Skeletal muscle satellite cell (primary cell): ENCODE data around the gene ARHGAP5. TPM values are rescaled to one million over a fixed set of nuclear protein-coding genes. Genes with fewer than 3 reads are reported as not detected.

ENCODE experiments used
- H3K27me3 ChIP-seq: 2 replicates; pipeline ENCODE4 v1.7.0; 2013; ENCODE audit warnings: low read length; ENCODE audit not compliant: control insufficient read depth, insufficient read depth
- H3K36me3 ChIP-seq: 2 replicates; pipeline ENCODE4 v1.7.0; 2013; ENCODE audit warnings: mild to moderate bottlenecking, control low read depth, low read length; ENCODE audit not compliant: insufficient read depth
- H3K4me1 ChIP-seq: 2 replicates; pipeline ENCODE4 v1.7.0; 2013; ENCODE audit warnings: low read length; ENCODE audit not compliant: control insufficient read depth, insufficient read depth
- H3K4me2 ChIP-seq: 2 replicates; pipeline ENCODE4 v1.7.0; 2013; ENCODE audit warnings: mild to moderate bottlenecking, low read length
- H3K4me3 ChIP-seq: 2 replicates; pipeline ENCODE4 v1.7.0; 2013; ENCODE audit warnings: low read length
- H3K9ac ChIP-seq: 2 replicates; pipeline ENCODE4 v1.7.0; 2013; ENCODE audit warnings: mild to moderate bottlenecking, low read depth, low read length, moderate library complexity
- H3K9me3 ChIP-seq: replicated peaks from 2 replicates; pipeline ENCODE4 v1.7.0; 2013; ENCODE audit warnings: mild to moderate bottlenecking, control low read depth, low read length
- total RNA-seq: library from RNA; depleted of rRNA; stranded (reverse); fragments of >200 nt; gene quantifications from 2 replicates; pipeline ENCODE4 v1.2.3, GENCODE V29; 2012; rRNA removed

Gene ARHGAP5
- 35.6 and 46.1 TPM in 2 replicates for total RNA-seq

GRCh38 chr14:32077081-32078022, at the start of gene ARHGAP5:
Gene ARHGAP5 (plus strand): TSS chr14:32077304. CDS start chr14:32090670, 13,366 bp downstream.
- Histone ChIP-seq H3K9me3 (no peaks in the 10 kb centered on the region), H3K9ac (peak within 1 kb of the TSS; percentile 97), H3K36me3 (no peaks in the 10 kb centered on the region), H3K4me3 (peak within 1 kb of the TSS; percentile 82), H3K4me2 (peak within 1 kb of the TSS; percentile 91), H3K4me1 (peaks cover 26% of the 10 kb centered on the region), H3K27me3 (no peaks in the 10 kb centered on the region)

GRCh38 chr14:32028599-32028998, 48.5 kb upstream of the ARHGAP5 start:
- Histone ChIP-seq H3K4me3 (no peak overlapping the region), H3K27me3 (no peaks in the 10 kb centered on the region), H3K4me2 (no peak overlapping the region), H3K36me3 (no peaks in the 10 kb centered on the region), H3K9ac (no peak overlapping the region), H3K9me3 (no peaks in the 10 kb centered on the region), H3K4me1 (no peaks in the 10 kb centered on the region)

GRCh38 chr14:32033543-32033942, 43.6 kb upstream of the ARHGAP5 start:
- Histone ChIP-seq H3K4me2 (no peak overlapping the region), H3K9ac (no peak overlapping the region), H3K36me3 (no peaks in the 10 kb centered on the region), H3K4me3 (no peak overlapping the region), H3K9me3 (no peaks in the 10 kb centered on the region), H3K4me1 (no peaks in the 10 kb centered on the region), H3K27me3 (peaks cover 11% of the 10 kb centered on the region)

- H3K27me3 ChIP-seq: peaks cover 11% of the 10 kb centered on the region
- H3K4me2 ChIP-seq: no peak overlapping the region
- H3K9me3 ChIP-seq: no peaks in the 10 kb centered on the region
- H3K9ac ChIP-seq: no peak overlapping the region
- H3K4me1 ChIP-seq: no peaks in the 10 kb centered on the region
- no peaks in the 10 kb centered on the region for H3K36me3 ChIP-seq
- H3K4me3 ChIP-seq: no peak overlapping the region
These were observed 38.2 kb upstream of the ARHGAP5 start for GRCh38 chr14:32038876-32039275.

- no peak overlapping the region for H3K4me3 ChIP-seq
- no peaks in the 10 kb centered on the region for H3K4me1 ChIP-seq
- no peaks in the 10 kb centered on the region for H3K36me3 ChIP-seq
- H3K27me3 ChIP-seq: peaks cover 11% of the 10 kb centered on the region
- H3K9me3 ChIP-seq: no peaks in the 10 kb centered on the region
- no peak overlapping the region for H3K4me2 ChIP-seq
- H3K9ac ChIP-seq: no peak overlapping the region
These were observed 37.6 kb upstream of the ARHGAP5 start for GRCh38 chr14:32039401-32040030.

- H3K4me2 ChIP-seq: no peak overlapping the region
- H3K4me1 ChIP-seq: no peaks in the 10 kb centered on the region
- H3K36me3 ChIP-seq: no peaks in the 10 kb centered on the region
- no peak overlapping the region for H3K9ac ChIP-seq
- no peak overlapping the region for H3K4me3 ChIP-seq
- H3K9me3 ChIP-seq: no peaks in the 10 kb centered on the region
- H3K27me3 ChIP-seq: no peaks in the 10 kb centered on the region
These were observed 33.5 kb upstream of the ARHGAP5 start for GRCh38 chr14:32043624-32044023.

- Histone ChIP-seq H3K9ac (no peak overlapping the region), H3K36me3 (no peaks in the 10 kb centered on the region), H3K4me3 (no peak overlapping the region), H3K4me2 (no peak overlapping the region), H3K4me1 (no peaks in the 10 kb centered on the region), H3K27me3 (no peaks in the 10 kb centered on the region), H3K9me3 (no peaks in the 10 kb centered on the region)
These were observed 32.6 kb upstream of the ARHGAP5 start for GRCh38 chr14:32044454-32044853.

- no peaks in the 10 kb centered on the region for H3K4me1 ChIP-seq
- no peaks in the 10 kb centered on the region for H3K27me3 ChIP-seq
- H3K4me3 ChIP-seq: no peak overlapping the region
- no peaks in the 10 kb centered on the region for H3K36me3 ChIP-seq
- no peaks in the 10 kb centered on the region for H3K9me3 ChIP-seq
- H3K4me2 ChIP-seq: no peak overlapping the region
- no peak overlapping the region for H3K9ac ChIP-seq
These were observed 29.3 kb upstream of the ARHGAP5 start for GRCh38 chr14:32047791-32048190.

GRCh38 chr14:32049361-32050088, 27.6 kb upstream of the ARHGAP5 start:
- Histone ChIP-seq H3K36me3 (no peaks in the 10 kb centered on the region), H3K27me3 (no peaks in the 10 kb centered on the region), H3K4me1 (no peaks in the 10 kb centered on the region), H3K9me3 (no peaks in the 10 kb centered on the region), H3K4me3 (no peak overlapping the region), H3K4me2 (no peak overlapping the region), H3K9ac (no peak overlapping the region)

GRCh38 chr14:32050878-32051277, 26.2 kb upstream of the ARHGAP5 start:
- Histone ChIP-seq H3K4me3 (no peak overlapping the region), H3K27me3 (no peaks in the 10 kb centered on the region), H3K4me1 (no peaks in the 10 kb centered on the region), H3K9me3 (no peaks in the 10 kb centered on the region), H3K36me3 (no peaks in the 10 kb centered on the region), H3K4me2 (no peak overlapping the region), H3K9ac (no peak overlapping the region)

GRCh38 chr14:32054536-32054935, 22.6 kb upstream of the ARHGAP5 start:
- Histone ChIP-seq H3K4me1 (no peaks in the 10 kb centered on the region), H3K4me2 (no peak overlapping the region), H3K9me3 (no peaks in the 10 kb centered on the region), H3K27me3 (peaks cover 2% of the 10 kb centered on the region), H3K4me3 (no peak overlapping the region), H3K36me3 (no peaks in the 10 kb centered on the region), H3K9ac (no peak overlapping the region)
